PFSK-1 (cell line): Measurements from ENCODE around the gene SESN1.

ENCODE experiments used
- POLR2AphosphoS5 ChIP-seq: IDR thresholded peaks from 2 replicates; pipeline ENCODE4 v1.6.1; 2012; ENCODE audit warnings: low read depth, mild to moderate bottlenecking, control low read depth, low read length, moderate library complexity
- REST ChIP-seq, 2 experiments: IDR thresholded peaks; 2 replicates each; pipeline versions ENCODE4 v1.6.1 to v1.8.0; 2011 to 2012; ENCODE audit warnings: low read depth in 2 of 2, low read length in 2 of 2, control low read depth in 1 of 2, inconsistent platforms in 1 of 2, mild to moderate bottlenecking in 1 of 2, moderate library complexity in 1 of 2; ENCODE audit not compliant: insufficient read depth in 1 of 2
- SIN3A ChIP-seq: IDR thresholded peaks from 2 replicates; pipeline ENCODE4 v1.6.1; 2012; ENCODE audit warnings: mild to moderate bottlenecking, low read length, moderate library complexity, borderline replicate concordance; ENCODE audit not compliant: insufficient read depth
- TAF1 ChIP-seq: IDR thresholded peaks from 2 replicates; pipeline ENCODE4 v1.6.1; 2012; ENCODE audit warnings: low read length, control low read depth, borderline replicate concordance; ENCODE audit not compliant: insufficient read depth

GRCh38 chr6:109105681-109106080 lies 11.0 kb upstream of the SESN1 start:
- TF ChIP-seq POLR2AphosphoS5, result no peak
- no peak for TF ChIP-seq TAF1
- no peak for TF ChIP-seq SIN3A
- TF ChIP-seq REST (IDR thresholded peaks at IDR 0.05; ENCODE audit: insufficient read depth in 1 of 2, low read depth in 2 of 2, low read length in 2 of 2), result no peak
